ENCODE results near the gene NEGR1.

NEGR1 gene

GRCh38 chr1:72007312-72007711 lies 275.0 kb downstream of the NEGR1 start:
- TF ChIP-seq CTCF (IDR thresholded peaks at IDR 0.05; ENCODE audit: extremely low read depth, insufficient read depth, missing control alignments), result no peak
- no peak for DNase-seq (ENCODE audit: low spot score)
- in situ Hi-C loops (cut with MboI; ENCODE audit: low pct_unique_long_range_greater_than_20kb, low sequenced_read_pairs, unreplicated experiment), result no loop called here

GRCh38 chr1:72006092-72006491 lies 276.2 kb downstream of the NEGR1 start:
- no peak for DNase-seq (ENCODE audit: low spot score)
- no peak for TF ChIP-seq CTCF (IDR thresholded peaks at IDR 0.05; ENCODE audit: extremely low read depth, insufficient read depth, missing control alignments)
- in situ Hi-C loops (cut with MboI; ENCODE audit: low pct_unique_long_range_greater_than_20kb, low sequenced_read_pairs, unreplicated experiment), result no loop called here

- in situ Hi-C loops (cut with MboI; ENCODE audit: low pct_unique_long_range_greater_than_20kb, low sequenced_read_pairs, unreplicated experiment), result no loop called here
- TF ChIP-seq CTCF (IDR thresholded peaks at IDR 0.05; ENCODE audit: extremely low read depth, insufficient read depth, missing control alignments), result no peak
- no peak for DNase-seq (ENCODE audit: low spot score)
Observed at GRCh38 chr1:72003092-72003491, 279.2 kb downstream of the NEGR1 start.

GRCh38 chr1:72000809-72001208 lies 281.5 kb downstream of the NEGR1 start:
- DNase-seq (ENCODE audit: low spot score), result no peak
- no peak for TF ChIP-seq CTCF (IDR thresholded peaks at IDR 0.05; ENCODE audit: extremely low read depth, insufficient read depth, missing control alignments)
- in situ Hi-C loops (cut with MboI; ENCODE audit: low pct_unique_long_range_greater_than_20kb, low sequenced_read_pairs, unreplicated experiment), result no loop called here

GRCh38 chr1:71994646-71995045 lies 287.7 kb downstream of the NEGR1 start:
- DNase-seq (ENCODE audit: low spot score), result no peak
- in situ Hi-C loops (cut with MboI; ENCODE audit: low pct_unique_long_range_greater_than_20kb, low sequenced_read_pairs, unreplicated experiment), result no loop called here

GRCh38 chr1:71987181-71987580 lies 295.2 kb downstream of the NEGR1 start:
- DNase-seq (ENCODE audit: low spot score), result no peak
- in situ Hi-C loops (cut with MboI; ENCODE audit: low pct_unique_long_range_greater_than_20kb, low sequenced_read_pairs, unreplicated experiment), result no loop called here
- no peak for TF ChIP-seq CTCF (IDR thresholded peaks at IDR 0.05; ENCODE audit: extremely low read depth, insufficient read depth, missing control alignments)

More at GRCh38 chr1:71994646-71995045, 287.7 kb downstream of the NEGR1 start:
- no peak for TF ChIP-seq CTCF (IDR thresholded peaks at IDR 0.05; ENCODE audit: extremely low read depth, insufficient read depth, missing control alignments)

- no peak for DNase-seq (ENCODE audit: low spot score)
- in situ Hi-C loops (cut with MboI; ENCODE audit: low pct_unique_long_range_greater_than_20kb, low sequenced_read_pairs, unreplicated experiment), result no loop called here
- no peak for TF ChIP-seq CTCF (IDR thresholded peaks at IDR 0.05; ENCODE audit: extremely low read depth, insufficient read depth, missing control alignments)
Observed at GRCh38 chr1:71986160-71986559, 296.2 kb downstream of the NEGR1 start.

Measured in GM13977 (cell line).